ENCODE data around the gene SV2C. TPM values are rescaled to one million over a fixed set of nuclear protein-coding genes. Genes with fewer than 3 reads are reported as not detected.

The SV2C gene
- total and polyA plus RNA-seq, 4 donors = under 0.01 to 0.04 (median 0.03) TPM; not detected in 1

- TF ChIP-seq, protein P1, sequence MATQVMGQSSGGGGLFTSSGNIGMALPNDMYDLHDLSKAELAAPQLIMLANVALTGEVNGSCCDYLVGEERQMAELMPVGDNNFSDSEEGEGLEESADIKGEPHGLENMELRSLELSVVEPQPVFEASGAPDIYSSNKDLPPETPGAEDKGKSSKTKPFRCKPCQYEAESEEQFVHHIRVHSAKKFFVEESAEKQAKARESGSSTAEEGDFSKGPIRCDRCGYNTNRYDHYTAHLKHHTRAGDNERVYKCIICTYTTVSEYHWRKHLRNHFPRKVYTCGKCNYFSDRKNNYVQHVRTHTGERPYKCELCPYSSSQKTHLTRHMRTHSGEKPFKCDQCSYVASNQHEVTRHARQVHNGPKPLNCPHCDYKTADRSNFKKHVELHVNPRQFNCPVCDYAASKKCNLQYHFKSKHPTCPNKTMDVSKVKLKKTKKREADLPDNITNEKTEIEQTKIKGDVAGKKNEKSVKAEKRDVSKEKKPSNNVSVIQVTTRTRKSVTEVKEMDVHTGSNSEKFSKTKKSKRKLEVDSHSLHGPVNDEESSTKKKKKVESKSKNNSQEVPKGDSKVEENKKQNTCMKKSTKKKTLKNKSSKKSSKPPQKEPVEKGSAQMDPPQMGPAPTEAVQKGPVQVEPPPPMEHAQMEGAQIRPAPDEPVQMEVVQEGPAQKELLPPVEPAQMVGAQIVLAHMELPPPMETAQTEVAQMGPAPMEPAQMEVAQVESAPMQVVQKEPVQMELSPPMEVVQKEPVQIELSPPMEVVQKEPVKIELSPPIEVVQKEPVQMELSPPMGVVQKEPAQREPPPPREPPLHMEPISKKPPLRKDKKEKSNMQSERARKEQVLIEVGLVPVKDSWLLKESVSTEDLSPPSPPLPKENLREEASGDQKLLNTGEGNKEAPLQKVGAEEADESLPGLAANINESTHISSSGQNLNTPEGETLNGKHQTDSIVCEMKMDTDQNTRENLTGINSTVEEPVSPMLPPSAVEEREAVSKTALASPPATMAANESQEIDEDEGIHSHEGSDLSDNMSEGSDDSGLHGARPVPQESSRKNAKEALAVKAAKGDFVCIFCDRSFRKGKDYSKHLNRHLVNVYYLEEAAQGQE (IDR thresholded peaks at IDR 0.05) = no peak
- TF ChIP-seq, protein P2, sequence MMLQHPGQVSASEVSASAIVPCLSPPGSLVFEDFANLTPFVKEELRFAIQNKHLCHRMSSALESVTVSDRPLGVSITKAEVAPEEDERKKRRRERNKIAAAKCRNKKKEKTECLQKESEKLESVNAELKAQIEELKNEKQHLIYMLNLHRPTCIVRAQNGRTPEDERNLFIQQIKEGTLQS (IDR thresholded peaks at IDR 0.05) = no peak
- TF ChIP-seq RAD21 (IDR thresholded peaks at IDR 0.05) (no peak), TAF1 (conservative IDR thresholded peaks at IDR 0.05) (no peak), YY1 (IDR thresholded peaks at IDR 0.05) (no peak), RXRA (IDR thresholded peaks at IDR 0.05) (no peak), NR2F2 (IDR thresholded peaks at IDR 0.05) (no peak), FOXA2 (IDR thresholded peaks at IDR 0.05) (no peak), HNF4G (IDR thresholded peaks at IDR 0.05) (no peak)
- TF ChIP-seq, protein P3, sequence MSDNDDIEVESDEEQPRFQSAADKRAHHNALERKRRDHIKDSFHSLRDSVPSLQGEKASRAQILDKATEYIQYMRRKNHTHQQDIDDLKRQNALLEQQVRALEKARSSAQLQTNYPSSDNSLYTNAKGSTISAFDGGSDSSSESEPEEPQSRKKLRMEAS (IDR thresholded peaks at IDR 0.05) = no peak
These were observed 140.5 kb downstream of the SV2C start (continued) for GRCh38 chr5:76223696-76224095.

DNA sequence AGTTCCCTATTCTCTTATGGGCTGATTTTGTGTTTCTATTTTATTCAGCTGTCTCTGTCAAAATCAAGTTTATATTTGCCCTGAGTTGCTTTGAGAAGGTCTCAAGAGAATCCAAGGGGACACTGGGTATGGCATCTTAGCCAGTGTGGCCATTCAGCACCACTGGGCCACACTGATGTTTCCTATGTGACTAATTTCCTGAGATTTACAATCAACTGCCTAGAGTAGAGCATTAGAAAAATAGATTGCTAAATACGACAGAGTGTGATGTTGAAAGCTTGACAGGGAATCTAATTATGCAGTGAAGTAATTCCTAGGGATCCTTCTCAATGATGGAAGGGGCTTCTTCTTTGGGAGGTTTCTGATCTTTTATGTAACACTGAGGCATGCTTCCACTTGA is 141.7 kb downstream of the SV2C start:
- Histone ChIP-seq H3K36me3 (ENCODE audit: control insufficient read depth in 4 of 4, insufficient read depth in 3 of 4, low read depth in 1 of 4, low read length in 3 of 4) (no peaks in the 10 kb centered on the region), H3K27me3 (ENCODE audit: control insufficient read depth in 4 of 4, insufficient read depth in 4 of 4, low read length in 3 of 4) (no peaks in the 10 kb centered on the region), H3K4me1 (ENCODE audit: control insufficient read depth in 4 of 4, insufficient read depth in 4 of 4, low read length in 3 of 4) (no peaks in the 10 kb centered on the region), H3K27ac (ENCODE audit: low read depth in 1 of 2, low read length in 2 of 2) (no peak overlapping the region), H3K9me3 (ENCODE audit: control insufficient read depth in 4 of 4, low read length in 3 of 4) (no peaks in the 10 kb centered on the region), H3K4me3 (ENCODE audit: low read depth in 1 of 3, low read length in 3 of 3) (no peak overlapping the region), H3K9ac (ENCODE audit: low read depth in 1 of 2, low read length in 2 of 2) (no peak overlapping the region)
- 72% methylated on average over 1 of the region's 1 CpG for WGBS
- TF ChIP-seq TAF1 (conservative IDR thresholded peaks at IDR 0.05) (no peak), FOXA1 (IDR thresholded peaks at IDR 0.05) (no peak), GABPA (IDR thresholded peaks at IDR 0.05 in 1 of 2, conservative IDR thresholded peaks at IDR 0.05 in 1 of 2) (no peak), EGR1 (IDR thresholded peaks at IDR 0.05; ENCODE audit: low read depth in 2 of 2) (no peak), FOXA2 (IDR thresholded peaks at IDR 0.05) (no peak), HNF4A (conservative IDR thresholded peaks at IDR 0.05) (no peak), NR2F2 (IDR thresholded peaks at IDR 0.05) (no peak), HNF4G (IDR thresholded peaks at IDR 0.05) (no peak), JUND (IDR thresholded peaks at IDR 0.05) (no peak), YY1 (IDR thresholded peaks at IDR 0.05) (no peak), RXRA (IDR thresholded peaks at IDR 0.05) (no peak)
- TF ChIP-seq, protein P1 (IDR thresholded peaks at IDR 0.05) = no peak
- TF ChIP-seq, protein P2 (IDR thresholded peaks at IDR 0.05) = no peak
- TF ChIP-seq, protein P4, sequence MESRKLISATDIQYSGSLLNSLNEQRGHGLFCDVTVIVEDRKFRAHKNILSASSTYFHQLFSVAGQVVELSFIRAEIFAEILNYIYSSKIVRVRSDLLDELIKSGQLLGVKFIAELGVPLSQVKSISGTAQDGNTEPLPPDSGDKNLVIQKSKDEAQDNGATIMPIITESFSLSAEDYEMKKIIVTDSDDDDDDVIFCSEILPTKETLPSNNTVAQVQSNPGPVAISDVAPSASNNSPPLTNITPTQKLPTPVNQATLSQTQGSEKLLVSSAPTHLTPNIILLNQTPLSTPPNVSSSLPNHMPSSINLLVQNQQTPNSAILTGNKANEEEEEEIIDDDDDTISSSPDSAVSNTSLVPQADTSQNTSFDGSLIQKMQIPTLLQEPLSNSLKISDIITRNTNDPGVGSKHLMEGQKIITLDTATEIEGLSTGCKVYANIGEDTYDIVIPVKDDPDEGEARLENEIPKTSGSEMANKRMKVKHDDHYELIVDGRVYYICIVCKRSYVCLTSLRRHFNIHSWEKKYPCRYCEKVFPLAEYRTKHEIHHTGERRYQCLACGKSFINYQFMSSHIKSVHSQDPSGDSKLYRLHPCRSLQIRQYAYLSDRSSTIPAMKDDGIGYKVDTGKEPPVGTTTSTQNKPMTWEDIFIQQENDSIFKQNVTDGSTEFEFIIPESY (IDR thresholded peaks at IDR 0.05) = no peak
- DNase-seq (ENCODE audit: low spot score) = no peak

All from liver (tissue), 9 donors.